Upper lobe of right lung (tissue), 1 donor: ENCODE results near the gene PIAS1. TPM values are rescaled to one million over a fixed set of nuclear protein-coding genes. Genes with fewer than 3 reads are reported as not detected.

Source experiments
- ATAC-seq: fragments of 200-7000 bp; cut with Tn5 transposase; one replicate; pipeline ENCODE4 v1.9.1; 2020; ENCODE audit warnings: mild to moderate bottlenecking, moderate library complexity
- DNase-seq: peaks from one replicate; pipeline ENCODE4 v3.0.0-alpha.2; 2020
- H3K27ac ChIP-seq: fragments of 200-600 bp; one replicate; pipeline ENCODE4 v1.8.0; 2022
- H3K27me3 ChIP-seq: fragments of 200-600 bp; one replicate; pipeline ENCODE4 v1.8.0; 2022; ENCODE audit warnings: mild to moderate bottlenecking
- H3K36me3 ChIP-seq: fragments of 200-600 bp; one replicate; pipeline ENCODE4 v1.8.0; 2022
- H3K4me1 ChIP-seq: fragments of 200-600 bp; one replicate; pipeline ENCODE4 v1.8.0; 2022
- H3K4me3 ChIP-seq: fragments of 200-600 bp; one replicate; pipeline ENCODE4 v1.8.0; 2022; ENCODE audit warnings: mild to moderate bottlenecking
- H3K9me3 ChIP-seq: fragments of 200-600 bp; one replicate; pipeline ENCODE4 v1.8.0; 2022
- CTCF ChIP-seq: fragments of 200-600 bp; IDR thresholded peaks from one replicate; pipeline ENCODE4 v1.8.0; 2022; ENCODE audit warnings: antibody characterized with exemption
- intact Hi-C: fragments of 100-400 bp; cut with DNase I; formaldehyde crosslinking; loops from one replicate; pipeline ENCODE4 v1.11.0; 2022
- total RNA-seq: library from RNA; stranded (reverse); fragmentation: NEBNext Ultra II Directional; extraction: Animal tissue kit (Norgen Biotek cat#: 25700); gene quantifications from one replicate; pipeline ENCODE4 v1.2.1, GENCODE V29; 2021
- donor health status: DM: no; HTN: yes; CAD: no; lungs with severe emphysema.

Gene PIAS1
- total RNA-seq, 1 donor from 2014 or later: 62.0 TPM

- no peak overlapping the region for H3K4me3 ChIP-seq
- intact Hi-C loops: no loop called here
- TF ChIP-seq CTCF: no peak
- DNase-seq (no peak), ATAC-seq (no peak)
- no peak overlapping the region for H3K27ac ChIP-seq
- no peaks in the 10 kb centered on the region for H3K4me1 ChIP-seq
- H3K27me3 ChIP-seq: no peaks in the 10 kb centered on the region
- no peaks in the 10 kb centered on the region for H3K9me3 ChIP-seq
- H3K36me3 ChIP-seq: peaks cover 17% of the 10 kb centered on the region
Observed at GRCh38 chr15:68197170-68197492, 143.0 kb downstream of the PIAS1 start.

DNA sequence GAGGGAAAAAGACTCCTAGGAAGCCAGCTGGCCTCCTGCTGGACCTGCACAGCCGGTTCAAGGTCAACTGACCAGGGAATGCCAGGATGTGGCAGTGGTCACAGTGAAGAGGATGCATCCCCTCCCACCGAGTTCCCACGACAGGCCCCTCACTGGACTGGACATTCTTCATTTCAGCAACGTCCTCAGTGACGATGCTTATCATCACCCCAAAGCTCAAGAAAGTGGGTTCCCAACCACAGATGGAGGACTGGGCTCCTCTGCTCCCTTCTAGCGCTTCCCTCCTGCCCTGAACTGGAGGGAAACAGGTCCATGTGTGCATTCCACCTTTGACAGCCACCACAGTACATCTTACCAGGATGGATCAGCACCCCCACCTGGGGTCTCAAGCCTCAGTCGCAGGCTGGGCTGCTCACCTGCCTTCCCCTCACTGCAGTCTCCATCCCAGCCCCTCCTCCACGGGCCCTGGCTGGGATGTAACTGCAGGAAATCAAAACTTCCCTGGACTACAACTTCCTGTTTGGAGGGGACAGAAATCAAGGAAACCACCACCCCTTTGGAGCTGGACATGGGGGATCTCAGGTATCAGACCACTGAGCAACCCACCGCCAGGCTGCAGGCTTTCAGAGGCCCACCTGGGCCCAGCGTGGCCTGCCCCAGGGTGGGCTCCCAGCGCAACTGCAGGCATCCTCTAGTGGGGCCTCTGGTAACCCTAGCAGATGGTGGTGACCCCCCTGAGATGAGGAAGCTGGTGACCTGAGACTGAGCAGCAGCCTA, 143.7 kb downstream of the PIAS1 start:
- no peaks in the 10 kb centered on the region for H3K27me3 ChIP-seq
- intact Hi-C loops: no loop called here
- H3K4me1 ChIP-seq: no peaks in the 10 kb centered on the region
- no peak for TF ChIP-seq CTCF
- DNase-seq (no peak), ATAC-seq (no peak)
- peaks cover 12% of the 10 kb centered on the region for H3K36me3 ChIP-seq
- no peak overlapping the region for H3K27ac ChIP-seq
- H3K9me3 ChIP-seq: no peaks in the 10 kb centered on the region
- no peak overlapping the region for H3K4me3 ChIP-seq

- H3K9me3 ChIP-seq: no peaks in the 10 kb centered on the region
- H3K27me3 ChIP-seq: no peaks in the 10 kb centered on the region
- H3K4me1 ChIP-seq: peaks cover 2% of the 10 kb centered on the region
- intact Hi-C loops: no loop called here
- H3K27ac ChIP-seq: no peak overlapping the region
- no peak overlapping the region for H3K4me3 ChIP-seq
- H3K36me3 ChIP-seq: no peaks in the 10 kb centered on the region
- TF ChIP-seq CTCF: no peak
- no peak for DNase-seq
- no peak for ATAC-seq
Observed at GRCh38 chr15:68199340-68199739, 145.2 kb downstream of the PIAS1 start.

GRCh38 chr15:68200016-68200861, 146.1 kb downstream of the PIAS1 start:
- Histone ChIP-seq H3K27me3 (no peaks in the 10 kb centered on the region), H3K4me3 (no peak overlapping the region), H3K4me1 (peaks cover 11% of the 10 kb centered on the region), H3K27ac (no peak overlapping the region), H3K36me3 (no peaks in the 10 kb centered on the region), H3K9me3 (no peaks in the 10 kb centered on the region)
- no peak for ATAC-seq
- no peak for DNase-seq
- intact Hi-C loops: no loop called here
- no peak for TF ChIP-seq CTCF

DNA sequence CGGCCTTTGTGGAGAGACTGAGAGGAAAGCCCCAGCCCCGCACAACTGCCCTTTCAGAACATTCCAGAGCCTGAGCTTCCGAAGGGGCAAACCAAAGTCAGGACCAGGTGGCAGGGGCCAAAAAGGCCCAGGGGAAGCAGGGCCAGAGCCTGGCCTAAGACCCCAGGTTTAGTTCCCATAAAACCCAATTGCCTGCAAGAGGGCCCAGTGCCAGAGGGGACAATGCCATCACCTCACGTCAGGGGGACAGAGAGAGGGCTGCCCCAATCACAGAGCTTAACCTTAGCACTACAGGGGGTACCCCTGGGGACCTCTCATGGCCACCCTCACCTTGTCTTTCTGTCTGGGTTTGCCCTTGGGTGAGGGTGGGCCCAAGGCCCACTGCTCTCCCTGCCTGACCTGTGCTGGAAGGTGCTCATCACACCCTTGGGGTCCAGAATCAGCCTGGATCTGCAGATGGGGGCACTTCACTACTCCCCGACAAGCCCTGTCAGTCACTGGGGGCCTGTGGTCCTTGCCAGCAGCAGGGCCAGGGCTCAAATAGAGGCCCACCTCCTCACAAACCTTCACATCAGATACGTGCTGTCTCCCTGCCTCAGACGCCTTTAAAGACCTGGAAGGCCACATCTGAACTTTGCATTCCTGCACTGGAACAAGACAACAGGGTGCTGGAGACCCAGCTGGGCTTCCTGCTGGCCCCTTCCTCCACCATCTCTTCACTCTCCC, 147.2 kb downstream of the PIAS1 start:
- ATAC-seq: no peak
- intact Hi-C loops: no loop called here
- no peak for TF ChIP-seq CTCF
- Histone ChIP-seq H3K27me3 (no peaks in the 10 kb centered on the region), H3K36me3 (no peaks in the 10 kb centered on the region), H3K4me1 (peaks cover 21% of the 10 kb centered on the region), H3K9me3 (no peaks in the 10 kb centered on the region), H3K4me3 (no peak overlapping the region), H3K27ac (no peak overlapping the region)
- DNase-seq: no peak
